HFF-Myc (cell line): ENCODE data around the gene ANKS1B.
"Not testable (repeated sequence)": the region's sequence is repeated elsewhere in the genome, so short reads cannot be mapped to it uniquely, and the experiment has no call there.

Experiments
- DNase-seq: peaks from one replicate; pipeline ENCODE4 v3.0.0-alpha.2; 2011; ENCODE audit warnings: low read depth; ENCODE audit errors: extremely low read depth
- H3K4me3 ChIP-seq: replicated peaks from 2 replicates; pipeline ENCODE4 v1.5.1; 2011; ENCODE audit warnings: low read depth, mild to moderate bottlenecking, control low read depth, low read length
- TF ChIP-seq, protein P1 (sequence below): IDR thresholded peaks from 2 replicates; pipeline ENCODE4 v1.5.1; 2012; ENCODE audit warnings: mild to moderate bottlenecking, low read depth, low read length, control low read depth; ENCODE audit errors: missing control alignments

Gene ANKS1B

GRCh38 chr12:99810718-99811593 lies 173.8 kb downstream of the ANKS1B start:
- no peak for DNase-seq
- no peak overlapping the region for H3K4me3 ChIP-seq
- TF ChIP-seq, protein P1, sequence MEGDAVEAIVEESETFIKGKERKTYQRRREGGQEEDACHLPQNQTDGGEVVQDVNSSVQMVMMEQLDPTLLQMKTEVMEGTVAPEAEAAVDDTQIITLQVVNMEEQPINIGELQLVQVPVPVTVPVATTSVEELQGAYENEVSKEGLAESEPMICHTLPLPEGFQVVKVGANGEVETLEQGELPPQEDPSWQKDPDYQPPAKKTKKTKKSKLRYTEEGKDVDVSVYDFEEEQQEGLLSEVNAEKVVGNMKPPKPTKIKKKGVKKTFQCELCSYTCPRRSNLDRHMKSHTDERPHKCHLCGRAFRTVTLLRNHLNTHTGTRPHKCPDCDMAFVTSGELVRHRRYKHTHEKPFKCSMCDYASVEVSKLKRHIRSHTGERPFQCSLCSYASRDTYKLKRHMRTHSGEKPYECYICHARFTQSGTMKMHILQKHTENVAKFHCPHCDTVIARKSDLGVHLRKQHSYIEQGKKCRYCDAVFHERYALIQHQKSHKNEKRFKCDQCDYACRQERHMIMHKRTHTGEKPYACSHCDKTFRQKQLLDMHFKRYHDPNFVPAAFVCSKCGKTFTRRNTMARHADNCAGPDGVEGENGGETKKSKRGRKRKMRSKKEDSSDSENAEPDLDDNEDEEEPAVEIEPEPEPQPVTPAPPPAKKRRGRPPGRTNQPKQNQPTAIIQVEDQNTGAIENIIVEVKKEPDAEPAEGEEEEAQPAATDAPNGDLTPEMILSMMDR, result no peak

- DNase-seq, result no peak
- TF ChIP-seq, protein P1, result no peak
- H3K4me3 ChIP-seq, result no peak overlapping the region
Observed at GRCh38 chr12:99809909-99810308, 174.8 kb downstream of the ANKS1B start.

GRCh38 chr12:99806304-99806703 lies 178.4 kb downstream of the ANKS1B start:
- TF ChIP-seq, protein P1, result no peak
- H3K4me3 ChIP-seq, result no peak overlapping the region
- no peak for DNase-seq

DNA sequence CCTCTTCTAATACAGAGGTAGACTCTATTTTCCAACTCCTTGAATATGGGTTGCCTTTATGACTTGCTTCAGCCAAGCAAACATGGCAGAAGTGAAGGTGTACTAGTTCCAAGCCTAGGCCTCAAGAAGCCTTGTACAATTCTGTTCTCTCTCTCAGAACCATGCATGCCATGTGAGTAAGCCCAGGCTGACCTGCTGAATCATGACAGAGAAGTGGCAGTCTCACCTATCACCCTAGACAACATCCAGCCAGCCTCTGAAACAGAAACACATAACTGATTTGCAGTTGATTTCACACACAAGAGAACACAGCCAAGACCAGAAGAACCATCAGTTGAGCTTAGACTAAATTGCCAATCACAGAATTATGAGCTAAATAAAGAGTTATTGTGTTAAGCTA lies 180.0 kb downstream of the ANKS1B start:
- TF ChIP-seq, protein P1, result no peak
- no peak overlapping the region for H3K4me3 ChIP-seq
- DNase-seq, result no peak

- DNase-seq, result no peak
- TF ChIP-seq, protein P1, result no peak
- no peak overlapping the region for H3K4me3 ChIP-seq
Observed at GRCh38 chr12:99800605-99801004, 184.1 kb downstream of the ANKS1B start.

- H3K4me3 ChIP-seq, DNase-seq: not testable (repeated sequence)
Observed at GRCh38 chr12:99797931-99798330, 186.8 kb downstream of the ANKS1B start.

GRCh38 chr12:99783421-99783820 lies 201.3 kb downstream of the ANKS1B start:
- TF ChIP-seq, protein P1, result no peak
- H3K4me3 ChIP-seq, result no peak overlapping the region
- no peak for DNase-seq
